ENCODE data around the gene ALDOA.

The ALDOA gene

GRCh38 chr16:30060346-30060745 is 5.2 kb upstream of the ALDOA start:
- H3K36me3 ChIP-seq (ENCODE audit: control insufficient read depth, insufficient read depth, low read length), result no peaks in the 10 kb centered on the region
- WGBS, 2 experiments, result 78 to 88% methylated on average over 4 of the region's 4 CpGs

GRCh38 chr16:30060836-30061554 is 4.6 kb upstream of the ALDOA start:
- 83 to 84% methylated on average over 2 of the region's 2 CpGs for WGBS, 2 experiments
- Histone ChIP-seq H3K4me3 (ENCODE audit: insufficient read depth, low read depth, low read length) (no peak overlapping the region), H3K9me3 (ENCODE audit: control insufficient read depth, low read length) (no peaks in the 10 kb centered on the region), H3K27me3 (ENCODE audit: control insufficient read depth, insufficient read depth, low read length, poor library complexity, severe bottlenecking) (no peaks in the 10 kb centered on the region), H3K27ac (ENCODE audit: insufficient read depth, low read depth, low read length, poor library complexity, severe bottlenecking) (no peak overlapping the region), H3K36me3 (ENCODE audit: control insufficient read depth, insufficient read depth, low read length) (no peaks in the 10 kb centered on the region), H3K4me1 (ENCODE audit: control insufficient read depth, insufficient read depth, low read length) (peaks cover 18% of the 10 kb centered on the region)

More at GRCh38 chr16:30060346-30060745, 5.2 kb upstream of the ALDOA start:
- H3K9me3 ChIP-seq (ENCODE audit: control insufficient read depth, low read length), result no peaks in the 10 kb centered on the region
- H3K27ac ChIP-seq (ENCODE audit: insufficient read depth, low read depth, low read length, poor library complexity, severe bottlenecking), result no peak overlapping the region
- H3K27me3 ChIP-seq (ENCODE audit: control insufficient read depth, insufficient read depth, low read length, poor library complexity, severe bottlenecking), result no peaks in the 10 kb centered on the region
- H3K4me1 ChIP-seq (ENCODE audit: control insufficient read depth, insufficient read depth, low read length), result peaks cover 18% of the 10 kb centered on the region
- no peak overlapping the region for H3K4me3 ChIP-seq (ENCODE audit: insufficient read depth, low read depth, low read length)

- no peaks in the 10 kb centered on the region for H3K9me3 ChIP-seq (ENCODE audit: control insufficient read depth, low read length)
- H3K36me3 ChIP-seq (ENCODE audit: control insufficient read depth, insufficient read depth, low read length), result peaks cover 10% of the 10 kb centered on the region
- H3K4me1 ChIP-seq (ENCODE audit: control insufficient read depth, insufficient read depth, low read length), result peaks cover 32% of the 10 kb centered on the region
- peak overlapping the region; percentile 26 for H3K27ac ChIP-seq (ENCODE audit: insufficient read depth, low read depth, low read length, poor library complexity, severe bottlenecking)
- no peaks in the 10 kb centered on the region for H3K27me3 ChIP-seq (ENCODE audit: control insufficient read depth, insufficient read depth, low read length, poor library complexity, severe bottlenecking)
- WGBS, 2 experiments, result 63% methylated on average over 12 of the region's 12 CpGs
- peak overlapping the region; percentile 98 for H3K4me3 ChIP-seq (ENCODE audit: insufficient read depth, low read depth, low read length)
These were observed 2.2 kb upstream of the ALDOA start for GRCh38 chr16:30063278-30063892.

DNA sequence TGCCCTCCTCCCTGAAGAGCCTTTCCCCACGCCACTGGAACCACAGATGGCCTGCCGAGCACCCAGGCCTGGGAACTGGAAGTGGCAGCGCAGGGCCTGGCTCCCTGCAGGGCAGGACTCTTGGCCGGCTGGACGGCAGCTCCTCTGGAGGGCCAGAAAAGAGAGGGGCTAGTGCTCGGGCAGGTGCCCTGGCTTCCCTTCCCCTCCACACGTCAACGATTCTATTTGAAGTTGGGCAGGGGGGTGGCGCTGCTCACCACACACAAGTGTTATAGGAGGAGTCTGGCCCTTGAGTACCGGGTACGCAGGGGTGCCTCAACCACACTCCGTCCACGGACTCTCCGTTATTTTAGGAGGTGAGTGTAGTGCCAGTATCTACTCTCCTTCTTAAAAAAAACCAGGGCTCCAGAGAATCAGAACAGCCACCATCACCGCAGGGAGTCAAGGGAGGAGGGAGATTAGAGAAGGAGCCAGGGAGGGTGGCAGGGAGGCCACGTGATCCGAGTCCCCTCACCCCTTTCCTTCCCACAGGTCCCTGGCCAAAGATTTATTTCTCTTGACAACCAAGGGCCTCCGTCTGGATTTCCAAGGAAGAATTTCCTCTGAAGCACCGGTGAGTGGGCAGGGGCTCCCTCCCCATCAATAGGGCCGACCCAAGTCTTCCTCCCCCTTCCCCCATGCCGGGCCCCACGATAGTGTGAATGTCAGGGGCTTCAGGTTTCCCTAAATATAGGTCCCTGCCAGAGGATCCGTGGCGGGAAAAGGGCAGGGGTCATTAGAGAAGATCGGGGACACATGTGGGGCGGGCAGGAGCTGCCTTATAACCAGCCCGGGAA is 1.4 kb upstream of the ALDOA start:
- Histone ChIP-seq H3K27me3 (ENCODE audit: control insufficient read depth, insufficient read depth, low read length, poor library complexity, severe bottlenecking) (no peaks in the 10 kb centered on the region), H3K36me3 (ENCODE audit: control insufficient read depth, insufficient read depth, low read length) (peaks cover 18% of the 10 kb centered on the region), H3K4me3 (ENCODE audit: insufficient read depth, low read depth, low read length) (peak overlapping the region; percentile 98), H3K4me1 (ENCODE audit: control insufficient read depth, insufficient read depth, low read length) (peaks cover 32% of the 10 kb centered on the region), H3K9me3 (ENCODE audit: control insufficient read depth, low read length) (no peaks in the 10 kb centered on the region), H3K27ac (ENCODE audit: insufficient read depth, low read depth, low read length, poor library complexity, severe bottlenecking) (peak overlapping the region; percentile 90)
- WGBS, 2 experiments, result 2% methylated on average over 24 to 27 of the region's 27 CpGs

DNA sequence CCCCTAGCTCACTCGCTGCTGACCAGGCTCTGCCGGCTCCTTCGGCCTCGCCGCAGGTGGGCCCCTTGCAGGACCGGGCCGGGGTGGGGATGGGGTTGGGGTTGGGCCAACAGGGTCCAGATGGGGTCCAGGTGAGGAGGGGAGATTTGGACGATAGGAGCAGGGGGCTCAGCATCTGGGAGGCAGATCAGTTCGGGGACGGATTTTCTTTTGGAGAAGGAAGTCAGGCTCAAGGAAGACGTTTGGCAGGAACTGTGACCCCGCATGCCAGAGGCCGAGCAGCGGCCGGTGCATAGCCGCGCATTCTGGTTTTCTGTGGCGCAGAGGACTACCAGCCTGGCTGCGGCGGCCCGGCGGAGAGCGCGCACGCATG is 845 bp upstream of the ALDOA start:
- Histone ChIP-seq H3K4me3 (ENCODE audit: insufficient read depth, low read depth, low read length) (peak overlapping the region; percentile 98), H3K4me1 (ENCODE audit: control insufficient read depth, insufficient read depth, low read length) (peaks cover 32% of the 10 kb centered on the region), H3K27me3 (ENCODE audit: control insufficient read depth, insufficient read depth, low read length, poor library complexity, severe bottlenecking) (no peaks in the 10 kb centered on the region), H3K36me3 (ENCODE audit: control insufficient read depth, insufficient read depth, low read length) (peaks cover 24% of the 10 kb centered on the region), H3K27ac (ENCODE audit: insufficient read depth, low read depth, low read length, poor library complexity, severe bottlenecking) (peak overlapping the region; percentile 90), H3K9me3 (ENCODE audit: control insufficient read depth, low read length) (no peaks in the 10 kb centered on the region)
- WGBS, 2 experiments, result 0 to 1% methylated on average over 25 of the region's 25 CpGs

DNA sequence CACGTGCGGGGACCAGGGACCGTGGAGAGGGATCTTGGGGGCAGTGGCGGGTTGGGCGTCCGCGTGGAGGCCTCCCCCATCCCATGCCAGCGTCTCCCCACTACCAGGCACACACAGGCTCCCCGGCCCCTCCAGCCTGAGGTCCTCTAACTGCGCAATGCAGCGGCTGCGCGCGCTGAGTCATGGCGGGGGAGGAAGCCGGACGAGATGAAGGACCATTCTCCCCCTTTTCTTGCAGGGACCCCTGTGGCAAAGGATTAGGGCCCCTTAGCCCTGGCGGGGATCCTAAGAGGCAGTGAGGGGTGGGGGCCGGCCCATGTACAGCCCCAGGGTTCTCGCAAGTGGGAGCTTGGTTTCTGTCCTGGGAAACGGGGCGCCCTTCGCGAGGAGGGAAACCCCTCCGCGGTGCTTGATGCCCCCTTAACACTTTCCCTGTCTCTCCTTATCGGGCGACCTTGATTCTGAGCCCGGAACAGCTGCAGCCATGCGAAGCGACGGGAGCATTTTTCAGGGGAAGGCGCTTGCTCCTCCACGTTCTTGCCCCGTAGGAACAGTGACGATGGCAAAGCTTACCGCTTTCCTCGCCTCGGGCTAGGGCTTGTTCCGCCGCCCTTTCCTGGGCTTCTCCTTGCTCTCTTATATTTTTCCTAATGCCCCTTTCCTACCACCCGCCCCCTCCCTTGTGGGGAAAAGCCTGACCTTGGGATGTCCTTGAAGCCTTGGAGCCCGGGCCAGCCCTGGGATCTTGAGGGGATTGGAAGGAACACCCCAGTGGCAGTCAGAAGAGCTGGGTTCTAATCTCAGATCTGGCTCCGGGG is 592 bp downstream of the ALDOA start:
- peaks cover 34% of the 10 kb centered on the region for H3K36me3 ChIP-seq (ENCODE audit: control insufficient read depth, insufficient read depth, low read length)
- no peaks in the 10 kb centered on the region for H3K9me3 ChIP-seq (ENCODE audit: control insufficient read depth, low read length)
- H3K4me3 ChIP-seq (ENCODE audit: insufficient read depth, low read depth, low read length), result peak overlapping the region; percentile 98
- peaks cover 29% of the 10 kb centered on the region for H3K4me1 ChIP-seq (ENCODE audit: control insufficient read depth, insufficient read depth, low read length)
- peak overlapping the region; percentile 90 for H3K27ac ChIP-seq (ENCODE audit: insufficient read depth, low read depth, low read length, poor library complexity, severe bottlenecking)
- no peaks in the 10 kb centered on the region for H3K27me3 ChIP-seq (ENCODE audit: control insufficient read depth, insufficient read depth, low read length, poor library complexity, severe bottlenecking)
- 2% methylated on average over 44 of the region's 44 CpGs for WGBS, 2 experiments

DNA sequence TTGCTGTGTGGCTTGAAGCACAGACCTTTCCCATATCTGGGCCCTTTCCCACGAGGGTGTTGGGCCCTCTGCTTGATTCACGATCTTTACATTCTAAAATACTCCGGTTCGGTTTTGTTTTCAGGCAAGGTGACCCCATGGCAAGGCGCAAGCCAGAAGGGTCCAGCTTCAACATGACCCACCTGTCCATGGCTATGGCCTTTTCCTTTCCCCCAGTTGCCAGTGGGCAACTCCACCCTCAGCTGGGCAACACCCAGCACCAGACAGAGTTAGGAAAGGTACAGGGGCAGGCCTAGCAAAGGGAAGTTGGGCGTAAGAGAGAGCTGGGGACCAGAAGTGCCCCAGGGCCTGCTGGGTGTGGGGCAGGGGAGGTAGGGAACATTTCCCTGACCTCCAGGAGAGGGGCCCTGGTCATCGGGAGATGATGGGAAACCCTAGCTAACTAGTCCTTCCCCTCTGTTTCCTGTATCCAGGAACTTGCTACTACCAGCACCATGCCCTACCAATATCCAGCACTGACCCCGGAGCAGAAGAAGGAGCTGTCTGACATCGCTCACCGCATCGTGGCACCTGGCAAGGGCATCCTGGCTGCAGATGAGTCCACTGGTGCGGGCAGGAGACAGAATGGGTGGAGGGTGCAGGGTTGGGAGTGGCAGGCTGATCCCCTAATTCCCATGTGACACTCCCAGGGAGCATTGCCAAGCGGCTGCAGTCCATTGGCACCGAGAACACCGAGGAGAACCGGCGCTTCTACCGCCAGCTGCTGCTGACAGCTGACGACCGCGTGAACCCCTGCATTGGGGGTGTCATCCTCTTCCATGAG is 1.4 kb downstream of the ALDOA start:
- 85% methylated on average over 21 of the region's 21 CpGs for WGBS, 2 experiments
- no peak overlapping the region for H3K27ac ChIP-seq (ENCODE audit: insufficient read depth, low read depth, low read length, poor library complexity, severe bottlenecking)

GRCh38 chr16:30067584-30067916 is 2.0 kb downstream of the ALDOA start:
- 88 to 96% methylated on average over 6 of the region's 6 CpGs for WGBS, 2 experiments
- Histone ChIP-seq H3K27me3 (ENCODE audit: control insufficient read depth, insufficient read depth, low read length, poor library complexity, severe bottlenecking) (no peaks in the 10 kb centered on the region), H3K4me3 (ENCODE audit: insufficient read depth, low read depth, low read length) (peak overlapping the region; percentile 98), H3K4me1 (ENCODE audit: control insufficient read depth, insufficient read depth, low read length) (peaks cover 25% of the 10 kb centered on the region), H3K27ac (ENCODE audit: insufficient read depth, low read depth, low read length, poor library complexity, severe bottlenecking) (no peak overlapping the region), H3K9me3 (ENCODE audit: control insufficient read depth, low read length) (no peaks in the 10 kb centered on the region), H3K36me3 (ENCODE audit: control insufficient read depth, insufficient read depth, low read length) (peaks cover 38% of the 10 kb centered on the region)

More for the DNA sequence above, 1.4 kb downstream of the ALDOA start:
- no peaks in the 10 kb centered on the region for H3K27me3 ChIP-seq (ENCODE audit: control insufficient read depth, insufficient read depth, low read length, poor library complexity, severe bottlenecking)
- H3K9me3 ChIP-seq (ENCODE audit: control insufficient read depth, low read length), result no peaks in the 10 kb centered on the region
- H3K4me3 ChIP-seq (ENCODE audit: insufficient read depth, low read depth, low read length), result peak overlapping the region; percentile 98
- H3K36me3 ChIP-seq (ENCODE audit: control insufficient read depth, insufficient read depth, low read length), result peaks cover 38% of the 10 kb centered on the region
- H3K4me1 ChIP-seq (ENCODE audit: control insufficient read depth, insufficient read depth, low read length), result peaks cover 25% of the 10 kb centered on the region

- Histone ChIP-seq H3K27me3 (ENCODE audit: control insufficient read depth, insufficient read depth, low read length, poor library complexity, severe bottlenecking) (no peaks in the 10 kb centered on the region), H3K4me3 (ENCODE audit: insufficient read depth, low read depth, low read length) (no peak overlapping the region), H3K27ac (ENCODE audit: insufficient read depth, low read depth, low read length, poor library complexity, severe bottlenecking) (no peak overlapping the region), H3K9me3 (ENCODE audit: control insufficient read depth, low read length) (no peaks in the 10 kb centered on the region), H3K4me1 (ENCODE audit: control insufficient read depth, insufficient read depth, low read length) (peaks cover 22% of the 10 kb centered on the region), H3K36me3 (ENCODE audit: control insufficient read depth, insufficient read depth, low read length) (peaks cover 38% of the 10 kb centered on the region)
- 95 to 98% methylated on average over 9 of the region's 9 CpGs for WGBS, 2 experiments
These were observed 2.8 kb downstream of the ALDOA start for GRCh38 chr16:30068333-30068732.

All from ectodermal cell (in vitro differentiated cells).